Measurements from ENCODE around the gene RIPK4.
A peak's percentile ranks its signal among the peaks of the same experiment; 100 is the strongest.

RIPK4 gene

DNA sequence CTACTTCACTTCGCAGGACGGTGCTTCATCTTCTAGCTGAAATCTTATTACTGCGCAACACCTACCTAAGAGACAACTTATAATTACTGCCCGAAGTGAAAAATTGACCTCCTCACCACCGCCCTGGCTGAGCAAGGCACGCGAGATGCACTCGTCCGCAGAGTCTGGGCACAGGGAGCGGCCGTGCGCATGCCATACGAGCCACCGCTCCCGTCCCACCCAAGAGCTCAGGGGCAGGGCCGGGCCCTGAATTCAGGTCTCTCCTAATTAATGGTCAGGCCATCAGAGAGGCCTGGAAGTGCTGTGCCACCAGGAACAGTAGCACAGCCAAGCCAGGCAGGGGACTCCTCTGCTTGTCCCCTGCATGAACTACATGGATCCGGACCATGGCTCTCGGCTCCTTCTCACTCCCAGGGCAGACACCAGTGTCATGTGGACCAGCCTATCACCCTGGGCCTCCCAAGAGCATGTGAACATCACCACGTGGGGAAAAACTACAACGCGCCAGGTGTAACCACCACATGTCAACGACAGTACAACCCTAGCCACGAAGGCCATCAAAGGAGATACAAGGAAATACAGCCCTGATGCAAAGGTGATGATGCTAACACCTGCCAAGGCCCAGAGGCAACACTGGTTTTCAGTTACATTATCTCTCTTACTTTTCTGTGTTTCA is 11.5 kb downstream of the RIPK4 start:
- H3K36me3 ChIP-seq (ENCODE audit: control insufficient read depth, insufficient read depth, low read length): no peaks in the 10 kb centered on the region

DNA sequence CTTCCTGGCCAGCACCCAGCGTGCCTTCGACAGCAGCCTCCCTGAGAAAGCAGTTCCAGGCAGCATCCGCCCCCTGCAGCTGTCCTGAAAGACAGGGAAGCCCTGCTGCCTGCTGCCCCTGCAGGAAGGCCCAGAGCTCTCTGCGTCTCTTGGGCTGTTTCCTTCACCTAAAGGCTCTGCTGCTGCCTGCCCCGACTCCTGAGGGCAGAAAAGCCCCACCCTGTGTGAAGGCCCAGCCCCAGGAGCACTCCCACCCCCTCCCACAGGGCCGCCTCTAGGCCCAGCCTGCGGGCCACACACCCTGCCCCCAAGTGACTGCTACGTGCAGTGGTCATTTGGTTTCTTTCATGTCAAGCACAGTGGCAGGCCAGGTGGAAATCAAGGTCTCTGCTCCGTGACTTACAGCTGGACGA is 12.4 kb downstream of the RIPK4 start:
- Histone ChIP-seq H3K9me3 (ENCODE audit: control insufficient read depth, low read length) (no peaks in the 10 kb centered on the region), H3K4me1 (ENCODE audit: control insufficient read depth, insufficient read depth, low read length) (peaks cover 46% of the 10 kb centered on the region), H3K27me3 (ENCODE audit: control insufficient read depth, insufficient read depth, low read length, poor library complexity, severe bottlenecking) (peaks cover 8% of the 10 kb centered on the region), H3K27ac (ENCODE audit: insufficient read depth, low read depth, low read length, poor library complexity, severe bottlenecking) (no peak overlapping the region), H3K4me3 (ENCODE audit: insufficient read depth, low read depth, low read length) (no peak overlapping the region), H3K36me3 (ENCODE audit: control insufficient read depth, insufficient read depth, low read length) (no peaks in the 10 kb centered on the region)
- WGBS, 2 experiments: 27 to 28% methylated on average over 10 of the region's 10 CpGs

More for the DNA sequence above, 11.5 kb downstream of the RIPK4 start:
- H3K27me3 ChIP-seq (ENCODE audit: control insufficient read depth, insufficient read depth, low read length, poor library complexity, severe bottlenecking): peaks cover 8% of the 10 kb centered on the region
- H3K27ac ChIP-seq (ENCODE audit: insufficient read depth, low read depth, low read length, poor library complexity, severe bottlenecking): no peak overlapping the region
- peaks cover 46% of the 10 kb centered on the region for H3K4me1 ChIP-seq (ENCODE audit: control insufficient read depth, insufficient read depth, low read length)
- no peaks in the 10 kb centered on the region for H3K9me3 ChIP-seq (ENCODE audit: control insufficient read depth, low read length)
- no peak overlapping the region for H3K4me3 ChIP-seq (ENCODE audit: insufficient read depth, low read depth, low read length)
- 94 to 96% methylated on average over 23 of the region's 23 CpGs for WGBS, 2 experiments

DNA sequence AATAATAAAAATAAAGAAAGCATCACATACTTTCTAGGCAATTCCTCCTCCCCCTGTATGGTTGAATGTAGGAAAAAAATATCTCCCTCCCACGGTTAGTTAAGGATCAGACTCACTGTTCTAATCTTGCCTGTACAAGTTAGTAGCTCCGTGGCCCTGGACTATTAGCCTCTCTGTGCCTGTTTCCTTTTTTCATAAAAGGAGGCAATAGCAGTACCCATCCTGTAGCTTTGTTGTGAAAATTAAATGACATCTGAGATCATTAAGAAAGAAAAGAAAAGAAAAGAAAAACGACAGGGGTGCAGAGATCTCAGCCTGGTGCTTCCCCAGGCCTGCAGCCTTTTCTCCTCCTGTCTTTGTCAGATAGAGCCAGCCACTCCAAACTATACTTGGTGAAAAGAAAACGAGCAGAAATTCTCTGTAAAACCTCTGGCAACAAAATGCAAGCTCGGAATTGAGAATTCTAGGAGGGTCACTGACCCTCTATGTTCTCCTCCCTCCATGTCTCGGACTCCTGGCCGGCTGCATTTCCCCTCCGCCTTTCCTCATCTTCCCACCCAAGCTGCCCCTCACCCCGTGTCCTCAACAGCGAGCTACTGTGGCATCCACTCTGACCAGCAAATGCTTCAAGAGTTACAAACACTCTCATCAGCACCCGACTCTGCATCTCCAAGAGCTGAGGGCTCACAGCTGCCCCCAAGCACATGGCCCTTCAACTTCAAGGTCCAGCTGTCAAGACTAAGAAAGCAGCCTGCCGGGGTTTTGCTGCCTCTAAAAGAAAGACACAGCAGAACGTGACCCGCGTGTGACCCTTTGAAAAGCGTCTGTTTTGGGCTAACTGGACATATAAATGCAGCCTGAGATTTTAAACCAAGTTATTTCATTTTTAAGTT is 13.6 kb downstream of the RIPK4 start:
- H3K9me3 ChIP-seq (ENCODE audit: control insufficient read depth, low read length): no peaks in the 10 kb centered on the region
- H3K4me3 ChIP-seq (ENCODE audit: insufficient read depth, low read depth, low read length): no peak overlapping the region
- H3K27me3 ChIP-seq (ENCODE audit: control insufficient read depth, insufficient read depth, low read length, poor library complexity, severe bottlenecking): peaks cover 8% of the 10 kb centered on the region
- H3K36me3 ChIP-seq (ENCODE audit: control insufficient read depth, insufficient read depth, low read length): no peaks in the 10 kb centered on the region
- 26 to 35% methylated on average over 16 of the region's 16 CpGs for WGBS, 2 experiments
- peaks cover 50% of the 10 kb centered on the region for H3K4me1 ChIP-seq (ENCODE audit: control insufficient read depth, insufficient read depth, low read length)
- H3K27ac ChIP-seq (ENCODE audit: insufficient read depth, low read depth, low read length, poor library complexity, severe bottlenecking): no peak overlapping the region

DNA sequence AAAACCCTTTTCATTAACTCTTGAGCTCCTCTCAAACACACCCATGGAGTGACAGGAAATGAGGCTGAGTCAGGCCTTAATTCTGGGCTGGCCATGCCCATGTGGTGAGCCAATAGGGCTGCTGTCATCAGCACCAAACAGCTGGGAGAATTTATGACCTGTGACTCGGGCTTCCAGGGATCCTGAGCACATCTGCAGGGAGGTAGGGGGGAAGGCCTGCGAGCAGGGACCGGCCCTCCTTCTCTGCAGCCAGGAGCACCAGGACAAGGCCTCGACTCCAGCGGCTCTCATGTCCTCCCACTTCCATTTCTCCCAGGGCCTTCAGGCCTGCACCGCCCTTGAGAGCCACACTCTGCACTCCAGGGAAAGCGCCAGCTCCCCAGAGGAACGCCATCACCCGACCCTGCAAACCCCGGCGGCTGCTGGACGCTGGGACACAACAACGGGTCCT is 14.6 kb downstream of the RIPK4 start:
- Histone ChIP-seq H3K4me1 (ENCODE audit: control insufficient read depth, insufficient read depth, low read length) (peaks cover 50% of the 10 kb centered on the region), H3K27ac (ENCODE audit: insufficient read depth, low read depth, low read length, poor library complexity, severe bottlenecking) (no peak overlapping the region), H3K36me3 (ENCODE audit: control insufficient read depth, insufficient read depth, low read length) (no peaks in the 10 kb centered on the region), H3K27me3 (ENCODE audit: control insufficient read depth, insufficient read depth, low read length, poor library complexity, severe bottlenecking) (peaks cover 8% of the 10 kb centered on the region), H3K9me3 (ENCODE audit: control insufficient read depth, low read length) (no peaks in the 10 kb centered on the region), H3K4me3 (ENCODE audit: insufficient read depth, low read depth, low read length) (no peak overlapping the region)
- whole genome bisulfite sequencing, 2 experiments: 59 to 63% methylated on average over 13 of the region's 13 CpGs

DNA sequence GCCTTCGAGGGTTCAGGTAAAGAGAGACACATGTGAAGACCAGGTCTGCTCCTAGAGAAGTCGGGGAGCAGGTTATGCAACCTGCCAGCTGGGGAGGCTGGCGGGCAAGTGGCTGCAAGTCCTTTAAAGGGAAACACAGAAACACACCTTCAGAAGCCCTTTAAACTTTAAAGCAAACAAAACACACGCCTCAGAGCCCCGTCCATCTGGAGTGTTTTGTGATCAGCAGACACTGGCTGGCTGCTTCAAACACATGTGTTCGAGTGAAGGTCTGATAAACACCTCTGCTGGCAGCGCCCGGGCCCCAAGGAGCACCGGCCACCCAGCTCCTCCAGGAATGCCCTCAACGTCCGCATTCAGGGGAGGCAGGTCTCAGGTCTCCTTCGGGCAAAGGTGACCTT is 15.2 kb downstream of the RIPK4 start:
- 78 to 80% methylated on average over 12 of the region's 12 CpGs for WGBS, 2 experiments
- no peak overlapping the region for H3K27ac ChIP-seq (ENCODE audit: insufficient read depth, low read depth, low read length, poor library complexity, severe bottlenecking)

DNA sequence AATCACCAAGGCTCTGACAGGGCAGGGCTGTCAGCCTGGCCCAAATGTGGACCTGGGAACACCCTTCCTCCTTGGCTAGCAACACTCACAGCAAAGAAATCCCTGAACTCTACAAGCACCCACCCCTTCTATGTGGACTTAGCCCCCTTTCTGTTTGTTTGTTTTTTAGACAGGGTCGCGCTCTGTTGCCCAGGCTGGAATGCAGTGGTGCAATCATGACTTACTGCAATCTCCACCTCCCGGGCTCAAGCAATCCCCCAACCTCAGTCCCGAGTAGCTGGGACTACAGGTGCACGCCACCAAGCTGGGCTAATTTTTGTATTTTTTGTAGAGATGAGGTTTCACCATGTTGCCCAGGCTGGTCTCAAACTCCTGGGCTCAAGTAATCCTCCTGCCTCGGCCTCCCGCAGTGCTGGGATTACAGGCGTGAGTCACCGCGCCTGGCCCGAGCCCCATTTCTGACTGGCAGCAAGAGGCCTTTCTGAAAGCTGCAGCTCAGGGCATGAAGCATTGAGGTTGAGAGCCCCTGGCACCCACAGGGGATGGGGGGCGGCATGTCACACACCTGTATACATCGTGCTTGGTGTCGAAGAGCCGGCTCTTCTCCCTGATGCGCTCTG is 16.2 kb downstream of the RIPK4 start:
- Histone ChIP-seq H3K36me3 (ENCODE audit: control insufficient read depth, insufficient read depth, low read length) (no peaks in the 10 kb centered on the region), H3K27ac (ENCODE audit: insufficient read depth, low read depth, low read length, poor library complexity, severe bottlenecking) (peak overlapping the region; percentile 64), H3K4me3 (ENCODE audit: insufficient read depth, low read depth, low read length) (no peak overlapping the region), H3K9me3 (ENCODE audit: control insufficient read depth, low read length) (no peaks in the 10 kb centered on the region), H3K27me3 (ENCODE audit: control insufficient read depth, insufficient read depth, low read length, poor library complexity, severe bottlenecking) (peaks cover 8% of the 10 kb centered on the region), H3K4me1 (ENCODE audit: control insufficient read depth, insufficient read depth, low read length) (peaks cover 50% of the 10 kb centered on the region)
- 86 to 90% methylated on average over 16 of the region's 16 CpGs for WGBS, 2 experiments

More for the DNA sequence above, 15.2 kb downstream of the RIPK4 start:
- Histone ChIP-seq H3K9me3 (ENCODE audit: control insufficient read depth, low read length) (no peaks in the 10 kb centered on the region), H3K27me3 (ENCODE audit: control insufficient read depth, insufficient read depth, low read length, poor library complexity, severe bottlenecking) (peaks cover 8% of the 10 kb centered on the region), H3K36me3 (ENCODE audit: control insufficient read depth, insufficient read depth, low read length) (no peaks in the 10 kb centered on the region), H3K4me3 (ENCODE audit: insufficient read depth, low read depth, low read length) (no peak overlapping the region), H3K4me1 (ENCODE audit: control insufficient read depth, insufficient read depth, low read length) (peaks cover 50% of the 10 kb centered on the region)

DNA sequence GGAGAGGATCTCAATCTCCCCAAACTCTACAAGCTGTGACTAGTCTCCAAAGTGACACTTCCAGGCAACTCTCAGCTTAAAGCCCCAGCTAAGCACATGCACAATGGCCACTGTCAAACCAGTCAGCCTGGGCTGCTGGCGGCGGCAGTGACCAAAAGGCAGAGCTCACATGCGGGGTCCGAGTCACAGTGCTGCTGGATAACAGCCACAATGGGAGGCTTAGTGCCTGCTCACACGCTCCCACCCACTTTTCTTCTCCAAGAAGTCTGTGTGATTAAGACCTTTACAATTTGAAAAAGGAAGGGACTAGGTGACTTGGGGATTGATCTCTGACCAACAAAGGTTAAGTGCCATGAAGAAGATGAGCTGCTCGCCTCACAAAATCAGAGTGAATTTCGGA is 16.8 kb downstream of the RIPK4 start:
- 39 to 43% methylated on average over 7 of the region's 7 CpGs for WGBS, 2 experiments
- H3K27ac ChIP-seq (ENCODE audit: insufficient read depth, low read depth, low read length, poor library complexity, severe bottlenecking): peak overlapping the region; percentile 64
- H3K4me1 ChIP-seq (ENCODE audit: control insufficient read depth, insufficient read depth, low read length): peaks cover 50% of the 10 kb centered on the region
- peaks cover 8% of the 10 kb centered on the region for H3K27me3 ChIP-seq (ENCODE audit: control insufficient read depth, insufficient read depth, low read length, poor library complexity, severe bottlenecking)
- H3K36me3 ChIP-seq (ENCODE audit: control insufficient read depth, insufficient read depth, low read length): no peaks in the 10 kb centered on the region
- no peaks in the 10 kb centered on the region for H3K9me3 ChIP-seq (ENCODE audit: control insufficient read depth, low read length)
- H3K4me3 ChIP-seq (ENCODE audit: insufficient read depth, low read depth, low read length): no peak overlapping the region

DNA sequence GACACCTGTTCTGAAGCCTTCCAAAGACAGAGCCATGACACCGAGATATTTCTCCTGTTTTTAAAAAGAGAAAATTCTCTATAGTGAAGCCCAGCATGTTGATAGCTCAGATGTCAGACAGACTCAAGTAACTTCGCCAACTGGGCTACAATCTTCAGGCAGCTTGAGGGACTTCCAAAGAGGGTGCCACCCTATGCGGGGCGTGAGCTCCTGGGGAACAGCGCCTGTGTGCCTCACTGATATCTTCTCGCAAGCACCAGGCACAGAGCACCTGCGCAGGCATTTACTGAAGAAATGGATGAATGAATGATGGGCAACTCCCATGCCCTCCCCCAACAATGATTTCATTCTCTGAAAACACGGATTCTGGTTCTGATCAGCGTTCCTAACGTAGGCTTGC is 17.6 kb downstream of the RIPK4 start:
- Histone ChIP-seq H3K4me3 (ENCODE audit: insufficient read depth, low read depth, low read length) (no peak overlapping the region), H3K27me3 (ENCODE audit: control insufficient read depth, insufficient read depth, low read length, poor library complexity, severe bottlenecking) (peaks cover 8% of the 10 kb centered on the region), H3K9me3 (ENCODE audit: control insufficient read depth, low read length) (no peaks in the 10 kb centered on the region), H3K27ac (ENCODE audit: insufficient read depth, low read depth, low read length, poor library complexity, severe bottlenecking) (no peak overlapping the region), H3K36me3 (ENCODE audit: control insufficient read depth, insufficient read depth, low read length) (no peaks in the 10 kb centered on the region), H3K4me1 (ENCODE audit: control insufficient read depth, insufficient read depth, low read length) (peaks cover 49% of the 10 kb centered on the region)
- 96 to 97% methylated on average over 10 of the region's 10 CpGs for WGBS, 2 experiments

DNA sequence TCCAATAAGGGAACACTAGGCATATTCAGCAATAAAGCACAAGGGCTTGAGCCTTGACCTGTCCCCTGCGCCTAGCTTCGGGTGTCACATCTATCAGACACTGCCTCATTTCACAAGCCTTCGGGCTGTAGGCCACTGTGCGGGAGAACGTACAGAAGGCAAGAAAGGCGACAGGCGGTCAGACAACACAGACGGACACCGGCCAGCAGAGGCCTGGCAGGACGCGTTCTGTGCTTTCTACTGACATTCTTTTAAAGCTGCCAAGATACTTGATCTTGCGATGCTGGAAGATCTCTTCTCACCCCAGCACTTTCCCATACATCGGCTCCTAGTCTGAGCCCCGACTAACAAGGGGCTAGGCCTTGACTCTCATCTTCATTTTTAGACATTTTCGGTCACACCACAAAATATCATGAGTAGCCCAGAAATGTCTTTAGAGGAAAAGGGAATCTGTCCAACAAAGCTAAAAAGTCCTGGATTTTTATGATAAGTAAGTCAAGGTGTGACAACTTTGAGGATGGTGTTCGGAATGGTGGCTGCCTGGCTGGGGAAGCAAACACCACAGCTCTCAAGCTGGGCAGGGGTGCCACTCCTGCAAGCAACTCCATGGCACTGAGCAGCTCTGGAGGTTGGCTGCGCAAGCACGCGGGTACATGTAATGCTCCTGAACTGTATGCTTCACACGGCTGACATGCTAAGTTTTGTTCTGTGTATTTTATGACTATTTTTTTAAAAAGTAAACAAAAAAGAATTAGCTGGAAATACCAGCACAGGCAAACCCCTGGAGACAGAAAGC is 18.7 kb downstream of the RIPK4 start:
- Histone ChIP-seq H3K9me3 (ENCODE audit: control insufficient read depth, low read length) (no peaks in the 10 kb centered on the region), H3K4me3 (ENCODE audit: insufficient read depth, low read depth, low read length) (no peak overlapping the region), H3K27ac (ENCODE audit: insufficient read depth, low read depth, low read length, poor library complexity, severe bottlenecking) (no peak overlapping the region), H3K4me1 (ENCODE audit: control insufficient read depth, insufficient read depth, low read length) (peaks cover 40% of the 10 kb centered on the region), H3K27me3 (ENCODE audit: control insufficient read depth, insufficient read depth, low read length, poor library complexity, severe bottlenecking) (peaks cover 8% of the 10 kb centered on the region), H3K36me3 (ENCODE audit: control insufficient read depth, insufficient read depth, low read length) (no peaks in the 10 kb centered on the region)
- WGBS, 2 experiments: 94% methylated on average over 20 of the region's 20 CpGs
